H9 (cell line): ENCODE results near the gene PCDH9. TPM values are rescaled to one million over a fixed set of nuclear protein-coding genes. Genes with fewer than 3 reads are reported as not detected.

Experiments used
- DNase-seq: peaks from one replicate; pipeline ENCODE4 v3.0.0-alpha.2; 2017
- H2AFZ ChIP-seq: one replicate; pipeline ENCODE4 v1.6.1; 2013; ENCODE audit warnings: mild to moderate bottlenecking, low read length, control low read depth, moderate library complexity
- H2AK5ac ChIP-seq: 2 replicates; pipeline ENCODE4 v1.6.1; 2013; ENCODE audit warnings: low read length, control low read depth, mixed read lengths; ENCODE audit not compliant: insufficient read length
- H2BK120ac ChIP-seq: one replicate; pipeline ENCODE4 v1.6.1; 2013; ENCODE audit warnings: low read depth, mild to moderate bottlenecking, low read length, control low read depth, inconsistent platforms; ENCODE audit not compliant: poor library complexity, severe bottlenecking
- H2BK12ac ChIP-seq: 2 replicates; pipeline ENCODE4 v1.6.1; 2013; ENCODE audit warnings: low read length, control low read depth, mixed read lengths, low read depth; ENCODE audit not compliant: insufficient read length
- H2BK15ac ChIP-seq: 2 replicates; pipeline ENCODE4 v1.6.1; 2013; ENCODE audit warnings: low read depth, low read length, control low read depth
- H2BK20ac ChIP-seq: one replicate; pipeline ENCODE4 v1.6.1; 2013; ENCODE audit warnings: low read depth, mild to moderate bottlenecking, low read length, control low read depth, inconsistent platforms; ENCODE audit not compliant: poor library complexity, severe bottlenecking
- H2BK5ac ChIP-seq: 2 replicates; pipeline ENCODE4 v1.6.1; 2013; ENCODE audit warnings: low read length, control low read depth, mixed read lengths; ENCODE audit not compliant: insufficient read length
- H3K14ac ChIP-seq: 2 replicates; pipeline ENCODE4 v1.6.1; 2013; ENCODE audit warnings: low read length, control low read depth; ENCODE audit not compliant: insufficient read depth
- H3K18ac ChIP-seq: 2 replicates; pipeline ENCODE4 v1.6.1; 2013; ENCODE audit warnings: low read depth, mild to moderate bottlenecking, mixed read lengths, low read length, control low read depth; ENCODE audit not compliant: insufficient read length
- H3K23ac ChIP-seq: 2 replicates; pipeline ENCODE4 v1.6.1; 2013; ENCODE audit warnings: low read length, control low read depth, mixed read lengths, low read depth; ENCODE audit not compliant: insufficient read length
- H3K23me2 ChIP-seq: 2 replicates; pipeline ENCODE4 v1.6.1; 2013; ENCODE audit warnings: low read depth, mild to moderate bottlenecking, mixed read lengths, low read length, control low read depth; ENCODE audit not compliant: insufficient read length, poor library complexity, severe bottlenecking
- H3K27ac ChIP-seq: 2 replicates; pipeline ENCODE4 v1.5.1; 2013; ENCODE audit warnings: low read length, control low read depth, mixed read lengths, low read depth; ENCODE audit not compliant: insufficient read length
- H3K27me3 ChIP-seq: 2 replicates; pipeline ENCODE4 v1.6.1; 2013; ENCODE audit warnings: low read length, control low read depth, inconsistent platforms; ENCODE audit not compliant: insufficient read depth
- H3K4ac ChIP-seq: 2 replicates; pipeline ENCODE4 v1.6.1; 2013; ENCODE audit warnings: low read depth, mild to moderate bottlenecking, control low read depth, inconsistent platforms, low read length, moderate library complexity
- H3K4me1 ChIP-seq: 2 replicates; pipeline ENCODE4 v1.6.1; 2013; ENCODE audit warnings: low read length, control low read depth, inconsistent platforms; ENCODE audit not compliant: insufficient read depth
- H3K4me2 ChIP-seq: 2 replicates; pipeline ENCODE4 v1.6.1; 2013; ENCODE audit warnings: low read length, control low read depth, mixed read lengths; ENCODE audit not compliant: insufficient read length, insufficient read depth
- H3K56ac ChIP-seq: 2 replicates; pipeline ENCODE4 v1.6.1; 2013; ENCODE audit warnings: low read depth, mild to moderate bottlenecking, mixed read lengths, low read length, control low read depth; ENCODE audit not compliant: insufficient read length
- H3K79me1 ChIP-seq: 2 replicates; pipeline ENCODE4 v1.6.1; 2013; ENCODE audit warnings: low read depth, mild to moderate bottlenecking, moderate library complexity, low read length, control low read depth, inconsistent platforms; ENCODE audit not compliant: insufficient read depth, poor library complexity, severe bottlenecking
- H3K79me2 ChIP-seq: 2 replicates; pipeline ENCODE4 v1.6.1; 2013; ENCODE audit warnings: low read length, control low read depth, inconsistent platforms; ENCODE audit not compliant: insufficient read depth
- H3K9ac ChIP-seq: 2 replicates; pipeline ENCODE4 v1.6.1; 2013; ENCODE audit warnings: low read length, control low read depth, mixed read lengths; ENCODE audit not compliant: insufficient read length; ENCODE audit errors: extremely low read depth
- H3K9me3 ChIP-seq: one replicate; pipeline ENCODE4 v1.6.1; 2013; ENCODE audit warnings: low read depth, low read length, inconsistent platforms; ENCODE audit not compliant: control insufficient read depth
- H3T11ph ChIP-seq: one replicate; pipeline ENCODE4 v1.6.1; 2013; ENCODE audit warnings: mild to moderate bottlenecking, low read length, control low read depth, inconsistent platforms
- H4K20me1 ChIP-seq: one replicate; pipeline ENCODE4 v1.6.1; 2013; ENCODE audit not compliant: control insufficient read depth, insufficient read length, insufficient read depth
- H4K5ac ChIP-seq: 2 replicates; pipeline ENCODE4 v1.6.1; 2013; ENCODE audit warnings: low read depth, mild to moderate bottlenecking, mixed read lengths, low read length, control low read depth; ENCODE audit not compliant: insufficient read length
- H4K8ac ChIP-seq: replicated peaks from 2 replicates; pipeline ENCODE4 v1.6.1; 2013; ENCODE audit warnings: low read length, control low read depth, mixed read lengths, low read depth; ENCODE audit not compliant: insufficient read length
- H4K91ac ChIP-seq: 2 replicates; pipeline ENCODE4 v1.6.1; 2013; ENCODE audit warnings: low read depth, mild to moderate bottlenecking, moderate library complexity, mixed read lengths, low read length, control low read depth; ENCODE audit not compliant: insufficient read length
- H3K27ac Mint-ChIP-seq, 3 experiments: 2 replicates in 2 of 3; 3 replicates in 1 of 3; pipeline ENCODE4 v1.8.0; 2020 to 2021; ENCODE audit warnings: mixed read lengths in 3 of 3, mild to moderate bottlenecking in 1 of 3, moderate library complexity in 1 of 3
- H3K27me3 Mint-ChIP-seq: 2 replicates; pipeline ENCODE4 v1.8.0; 2021; ENCODE audit warnings: low read depth, mild to moderate bottlenecking, moderate library complexity, mixed read lengths
- H3K36me3 Mint-ChIP-seq, 3 experiments: 2 replicates in 2 of 3; 3 replicates in 1 of 3; pipeline ENCODE4 v1.8.0; 2020 to 2021; ENCODE audit warnings: low read depth in 3 of 3, mixed read lengths in 3 of 3; ENCODE audit not compliant: insufficient read depth in 1 of 3
- H3K4me1 Mint-ChIP-seq, 2 experiments: 2 replicates each; pipeline ENCODE4 v1.8.0; 2020; ENCODE audit warnings: mixed read lengths in 2 of 2
- H3K4me3 Mint-ChIP-seq, 2 experiments: 2 replicates in 1 of 2; 3 replicates in 1 of 2; pipeline ENCODE4 v1.8.0; 2020 to 2021; ENCODE audit warnings: mild to moderate bottlenecking in 2 of 2, mixed read lengths in 2 of 2, moderate library complexity in 1 of 2
- H3K9me3 Mint-ChIP-seq, 2 experiments: 2 replicates in 1 of 2; 3 replicates in 1 of 2; pipeline ENCODE4 v1.8.0; 2020; ENCODE audit warnings: mild to moderate bottlenecking in 2 of 2, mixed read lengths in 2 of 2, moderate library complexity in 1 of 2
- CTCF ChIP-seq: fragments of 200-600 bp; sonication (generic); conservative IDR thresholded peaks from 3 replicates; pipeline ENCODE4 v1.8.0; 2021; ENCODE audit warnings: antibody characterized with exemption, mild to moderate bottlenecking
- WGBS: extraction: QIAGEN DNeasy Blood & Tissue Kit; methylation state at CpG from one replicate; pipeline ENCODE4 v1.1.7; 2013; ENCODE audit warnings: missing lambda C conversion rate, low lambda C conversion rate, mixed read lengths; ENCODE audit not compliant: insufficient read length; ENCODE audit errors: extremely low coverage; 5-methylcytosine and 5-hydroxymethylcytosine counted together
- total RNA-seq: library from RNA; stranded (reverse); gene quantifications from 2 replicates; pipeline ENCODE4 v1.2.1, GENCODE V29; 2021

Gene PCDH9
- total RNA-seq, 1 experiment from 2014 or later = 0.11 TPM

DNA sequence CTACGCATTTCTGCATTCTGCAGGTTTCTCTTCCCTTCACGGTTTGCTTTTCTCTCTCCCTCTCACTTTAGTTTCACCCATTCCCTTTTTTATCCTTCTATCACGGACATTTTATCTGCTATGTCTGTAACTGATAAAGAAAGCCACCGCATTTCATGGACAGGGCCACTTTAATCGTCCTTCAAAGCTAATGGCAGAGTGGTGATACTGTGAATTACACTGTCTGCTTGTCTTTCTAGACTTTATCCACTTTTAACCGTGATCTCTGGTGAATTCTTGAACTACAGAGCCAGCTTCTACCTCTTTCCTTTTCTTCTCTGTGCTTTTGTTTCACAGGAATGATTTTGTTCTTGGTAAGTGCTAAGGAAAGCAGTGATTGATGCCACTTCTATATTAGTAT is 760.4 kb downstream of the PCDH9 start:
- DNase-seq = no peak
- no peak overlapping the region for H2BK15ac ChIP-seq
- no peak overlapping the region for H3K23ac ChIP-seq
- H3K4me3 Mint-ChIP-seq = no peak overlapping the region
- no peak for TF ChIP-seq CTCF
- no peak overlapping the region for H3K9ac ChIP-seq
- no peak overlapping the region for H3K18ac ChIP-seq
- no peak overlapping the region for H2BK120ac ChIP-seq
- H3K4ac ChIP-seq = no peak overlapping the region
- no CpG with 5 or more reads among the region's 6 CpGs for WGBS
- no peak overlapping the region for H2AK5ac ChIP-seq
- no peak overlapping the region for H3T11ph ChIP-seq
- H3K23me2 ChIP-seq = no peaks in the 10 kb centered on the region
- no peaks in the 10 kb centered on the region for H3K79me1 ChIP-seq
- H3K27ac ChIP-seq = no peak overlapping the region
- no peak overlapping the region for H3K14ac ChIP-seq
- H2AFZ ChIP-seq = no peak overlapping the region
- H2BK12ac ChIP-seq = no peak overlapping the region
- no peak overlapping the region for H2BK20ac ChIP-seq
- H3K4me1 Mint-ChIP-seq = no peaks in the 10 kb centered on the region
- H3K4me1 ChIP-seq = no peaks in the 10 kb centered on the region
- no peak overlapping the region for H4K8ac ChIP-seq
- H3K27me3 Mint-ChIP-seq = no peaks in the 10 kb centered on the region
- H3K27ac Mint-ChIP-seq = no peak overlapping the region
- no peaks in the 10 kb centered on the region for H3K27me3 ChIP-seq
- no peaks in the 10 kb centered on the region for H3K79me2 ChIP-seq
- no peaks in the 10 kb centered on the region for H4K20me1 ChIP-seq
- no peak overlapping the region for H4K91ac ChIP-seq
- H2BK5ac ChIP-seq = no peak overlapping the region
- H4K5ac ChIP-seq = no peak overlapping the region
- H3K36me3 Mint-ChIP-seq = no peaks in the 10 kb centered on the region
- no peak overlapping the region for H3K4me2 ChIP-seq
- H3K56ac ChIP-seq = no peak overlapping the region
- no peaks in the 10 kb centered on the region for H3K9me3 Mint-ChIP-seq
- H3K9me3 ChIP-seq = no peaks in the 10 kb centered on the region
